ENCODE measurements around the gene ZNF22. TPM values are rescaled to one million over a fixed set of nuclear protein-coding genes. Genes with fewer than 3 reads are reported as not detected.

The ZNF22 gene
- total and polyA plus RNA-seq, 12 donors: 11.0 to 17.2 (median 15.6) TPM

DNA sequence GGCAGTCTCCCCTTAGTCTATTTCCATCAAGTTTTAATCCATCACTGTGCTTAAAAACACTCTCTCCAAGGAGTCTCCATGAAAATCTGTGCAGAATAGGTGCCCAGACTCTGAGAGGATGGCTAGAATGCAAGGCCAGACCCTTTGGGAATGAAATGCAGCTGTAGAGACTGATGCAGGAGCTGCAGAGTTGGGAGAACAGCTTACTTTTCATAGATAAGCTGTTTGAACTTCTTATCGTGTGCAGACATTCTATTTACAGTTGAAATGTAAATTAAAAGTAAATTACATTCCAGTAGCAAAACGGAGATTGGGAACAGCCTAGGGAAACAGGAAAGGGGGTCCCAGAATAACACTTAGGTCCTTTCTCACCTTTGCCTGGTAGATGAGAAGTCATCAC, 14.9 kb downstream of the ZNF22 start:
- DNase-seq: no peak
- H3K27ac ChIP-seq: no peak overlapping the region
- no peaks in the 10 kb centered on the region for H3K9me3 ChIP-seq
- WGBS, 2 donors: 46 to 49% methylated on average over 2 of the region's 2 CpGs
- intact Hi-C loops (cut with DNase I): no loop called here
- TF ChIP-seq, protein P1, sequence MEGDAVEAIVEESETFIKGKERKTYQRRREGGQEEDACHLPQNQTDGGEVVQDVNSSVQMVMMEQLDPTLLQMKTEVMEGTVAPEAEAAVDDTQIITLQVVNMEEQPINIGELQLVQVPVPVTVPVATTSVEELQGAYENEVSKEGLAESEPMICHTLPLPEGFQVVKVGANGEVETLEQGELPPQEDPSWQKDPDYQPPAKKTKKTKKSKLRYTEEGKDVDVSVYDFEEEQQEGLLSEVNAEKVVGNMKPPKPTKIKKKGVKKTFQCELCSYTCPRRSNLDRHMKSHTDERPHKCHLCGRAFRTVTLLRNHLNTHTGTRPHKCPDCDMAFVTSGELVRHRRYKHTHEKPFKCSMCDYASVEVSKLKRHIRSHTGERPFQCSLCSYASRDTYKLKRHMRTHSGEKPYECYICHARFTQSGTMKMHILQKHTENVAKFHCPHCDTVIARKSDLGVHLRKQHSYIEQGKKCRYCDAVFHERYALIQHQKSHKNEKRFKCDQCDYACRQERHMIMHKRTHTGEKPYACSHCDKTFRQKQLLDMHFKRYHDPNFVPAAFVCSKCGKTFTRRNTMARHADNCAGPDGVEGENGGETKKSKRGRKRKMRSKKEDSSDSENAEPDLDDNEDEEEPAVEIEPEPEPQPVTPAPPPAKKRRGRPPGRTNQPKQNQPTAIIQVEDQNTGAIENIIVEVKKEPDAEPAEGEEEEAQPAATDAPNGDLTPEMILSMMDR (IDR thresholded peaks at IDR 0.05): no peak
- ATAC-seq: no peak
- H3K4me1 ChIP-seq: no peaks in the 10 kb centered on the region
- H3K4me3 ChIP-seq: no peak overlapping the region
- H3K27me3 ChIP-seq: no peaks in the 10 kb centered on the region
- no peaks in the 10 kb centered on the region for H3K36me3 ChIP-seq

DNA sequence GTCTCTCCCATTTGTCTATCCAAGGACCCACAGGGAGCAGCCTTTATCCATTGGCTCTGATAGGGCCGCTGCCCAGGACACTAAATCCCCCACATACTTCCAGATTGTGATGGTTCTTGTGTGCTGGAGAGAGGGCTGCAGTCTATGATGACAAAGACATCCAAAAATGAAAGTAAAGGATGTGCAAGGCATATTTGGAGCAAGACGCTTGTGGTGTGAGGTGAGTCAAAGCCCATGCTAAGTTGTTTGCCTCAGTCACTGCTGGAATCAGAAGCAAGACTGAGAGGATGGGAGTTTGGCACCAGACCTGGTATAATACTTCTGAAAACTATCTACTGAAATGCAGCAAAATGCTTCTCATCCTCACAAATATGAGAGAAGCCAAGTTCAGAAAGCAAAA, 22.7 kb downstream of the ZNF22 start:
- DNase-seq: no peak
- 73 to 85% methylated on average over 2 of the region's 2 CpGs for WGBS, 2 donors
- intact Hi-C loops (cut with DNase I): loop anchor here in 3 of 10 donors (10.0 kb wide), 1 partner anchor 201 kb away; no protein-coding TSS in a partner anchor
- Histone ChIP-seq H3K27me3 (no peaks in the 10 kb centered on the region), H3K4me1 (no peaks in the 10 kb centered on the region), H3K9me3 (peaks cover 0 to 27% (median 10%) of the 10 kb centered on the region in 11 donors), H3K36me3 (no peaks in the 10 kb centered on the region), H3K27ac (no peak overlapping the region), H3K4me3 (no peak overlapping the region)
- TF ChIP-seq, protein P1 (IDR thresholded peaks at IDR 0.05): no peak
- ATAC-seq: no peak

DNA sequence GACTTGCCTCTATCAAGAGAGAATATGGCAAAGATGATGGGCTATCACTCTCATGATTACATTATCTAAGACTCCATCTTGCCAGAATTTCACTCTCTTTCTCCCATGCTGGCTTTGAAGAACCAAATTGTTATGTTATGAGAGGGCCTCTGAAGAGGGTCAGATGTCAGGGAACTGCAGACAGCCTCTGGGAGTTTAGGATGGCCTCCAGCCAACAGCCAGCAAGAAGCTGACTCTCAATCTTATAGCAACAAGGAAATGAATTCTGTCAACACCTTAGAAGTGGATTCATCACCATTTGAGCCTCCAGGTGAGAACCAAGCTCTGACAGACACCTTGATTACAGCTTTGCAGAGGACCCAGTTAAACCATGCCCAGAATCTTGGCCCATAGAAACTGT, 33.6 kb downstream of the ZNF22 start:
- no peaks in the 10 kb centered on the region for H3K27me3 ChIP-seq
- intact Hi-C loops (cut with DNase I): no loop called here
- no peaks in the 10 kb centered on the region for H3K4me1 ChIP-seq
- H3K9me3 ChIP-seq: peaks cover 0 to 27% (median 12%) of the 10 kb centered on the region in 11 donors
- TF ChIP-seq, protein P1 (IDR thresholded peaks at IDR 0.05): no peak
- DNase-seq (no peak), ATAC-seq (no peak)
- no peak overlapping the region for H3K27ac ChIP-seq
- H3K4me3 ChIP-seq: no peak overlapping the region
- H3K36me3 ChIP-seq: no peaks in the 10 kb centered on the region

DNA sequence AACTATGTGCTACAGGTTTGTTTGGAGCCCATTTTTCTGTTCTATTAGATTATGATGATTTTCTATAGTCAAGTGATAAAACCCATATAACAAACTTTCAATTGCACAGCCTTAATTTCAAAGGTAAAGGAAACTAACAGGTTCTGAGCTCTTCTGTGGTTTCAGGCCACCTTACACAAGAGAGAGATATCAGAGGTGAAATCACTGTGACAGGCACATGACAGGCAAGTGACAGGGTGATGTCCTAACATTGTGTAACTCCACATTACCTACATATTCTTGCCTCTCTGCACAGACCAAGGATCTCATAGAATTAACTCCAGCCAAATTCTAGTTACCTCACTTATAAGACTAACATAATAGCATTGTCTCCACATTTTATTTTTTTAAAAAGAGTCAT, 35.0 kb downstream of the ZNF22 start:
- H3K27me3 ChIP-seq: no peaks in the 10 kb centered on the region
- ATAC-seq (no peak), DNase-seq (no peak)
- intact Hi-C loops (cut with DNase I): no loop called here
- no peaks in the 10 kb centered on the region for H3K36me3 ChIP-seq
- H3K4me1 ChIP-seq: no peaks in the 10 kb centered on the region
- H3K27ac ChIP-seq: no peak overlapping the region
- H3K4me3 ChIP-seq: no peak overlapping the region
- peaks cover 0 to 16% (median 2%) of the 10 kb centered on the region in 11 donors for H3K9me3 ChIP-seq
- TF ChIP-seq, protein P1 (IDR thresholded peaks at IDR 0.05): no peak
